ENCODE results near the gene FGF4. TPM values are rescaled to one million over a fixed set of nuclear protein-coding genes. Genes with fewer than 3 reads are reported as not detected.

Gene FGF4
- total RNA-seq, 1 experiment from 2014 or later: 5.9 TPM

DNA sequence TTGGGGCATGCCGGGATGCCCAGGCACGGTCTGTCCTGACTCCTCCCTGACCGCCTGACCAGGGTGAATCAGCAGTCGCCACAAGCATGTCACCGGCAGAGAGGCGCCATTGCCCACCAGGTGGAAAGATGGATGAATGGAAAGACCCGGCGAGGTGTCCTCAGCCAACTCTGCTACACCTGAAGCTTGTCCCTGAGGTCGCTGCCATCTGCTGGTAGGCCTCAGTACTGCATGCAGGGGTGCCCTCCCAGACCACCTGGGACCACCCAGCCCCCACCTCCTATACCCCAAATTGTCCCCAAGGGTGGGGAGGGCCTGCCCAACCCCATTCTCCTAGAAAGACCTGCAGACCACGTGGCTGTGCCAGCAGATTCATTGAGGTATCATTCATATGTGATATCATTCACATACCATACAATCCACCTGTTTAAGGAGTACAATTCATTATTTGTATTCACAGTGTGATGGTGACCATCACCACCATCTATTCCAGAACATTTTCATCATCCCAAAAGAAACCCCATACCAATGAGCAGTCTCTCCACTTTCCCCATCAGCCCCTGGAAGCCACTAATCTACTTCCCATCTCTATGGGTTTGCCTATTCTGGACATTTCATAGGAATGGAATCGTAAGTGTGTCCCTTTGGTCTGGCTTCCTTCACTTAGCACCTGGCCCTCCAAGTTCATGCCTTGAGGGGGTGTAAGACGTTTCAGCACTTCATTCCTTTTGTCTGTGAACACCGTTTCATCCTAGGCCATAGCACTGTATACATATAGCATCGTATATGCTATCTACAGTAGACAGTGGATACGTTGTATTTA, 26.6 kb upstream of the FGF4 start:
- CTCF ChIA-PET: interaction anchor here (0.6 to 1.4 kb wide), 34 partner anchors 8 to 597 kb away, joined by 3 to 14 read pairs (median 5); partner anchors contain the start of gene FGF4
- H3K4me3 Mint-ChIP-seq: no peak overlapping the region
- no peaks in the 10 kb centered on the region; the same call in 1 of the 2 replicates for H3K27me3 Mint-ChIP-seq (ENCODE audit: low read depth)
- peaks cover 5% of the 10 kb centered on the region for H3K9me3 Mint-ChIP-seq
- ATAC-seq (peak; percentile 83), DNase-seq (ENCODE audit: low spot score) (peak; percentile 95)
- POLR2A ChIA-PET: interaction anchor here (0.6 to 0.7 kb wide), 2 partner anchors 81 to 138 kb away, joined by 3 read pairs; no protein-coding TSS in a partner anchor
- H3K27ac Mint-ChIP-seq: no peak overlapping the region
- H3K4me1 Mint-ChIP-seq: no peaks in the 10 kb centered on the region
- H3K36me3 Mint-ChIP-seq: no peaks in the 10 kb centered on the region
- TF ChIP-seq, protein P1, sequence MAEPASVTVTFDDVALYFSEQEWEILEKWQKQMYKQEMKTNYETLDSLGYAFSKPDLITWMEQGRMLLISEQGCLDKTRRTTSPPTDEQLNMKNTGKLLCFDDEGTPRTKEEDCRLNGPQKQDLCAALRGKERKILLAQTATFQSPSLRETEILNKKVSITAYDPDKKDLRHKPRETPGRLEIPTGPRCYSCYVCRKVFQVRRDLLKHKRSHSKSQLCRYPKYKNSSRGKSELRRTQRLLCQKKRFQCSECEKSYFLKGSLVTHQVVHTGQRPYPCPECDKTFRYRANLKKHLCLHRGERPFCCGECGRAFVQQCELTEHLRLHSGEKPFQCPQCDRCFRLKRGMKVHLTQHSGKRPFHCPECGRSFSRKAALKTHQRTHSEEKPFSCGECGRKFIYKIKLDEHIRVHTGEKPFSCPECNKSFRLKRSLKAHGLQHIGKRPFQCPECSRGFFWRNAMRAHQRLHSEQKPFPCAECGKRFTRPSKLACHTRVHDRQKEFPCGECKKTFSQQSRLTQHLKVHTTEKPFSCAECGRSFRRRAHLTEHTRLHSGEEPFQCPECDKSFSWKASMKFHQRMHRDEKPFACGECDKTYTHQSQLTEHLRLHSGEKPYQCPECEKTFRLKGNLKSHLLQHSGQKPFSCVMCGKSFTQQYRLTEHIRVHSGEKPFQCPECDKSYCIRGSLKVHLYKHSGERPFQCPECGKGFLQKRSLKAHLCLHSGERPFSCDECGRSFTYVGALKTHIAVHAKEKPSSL (CRISPR knock-in tag; conservative IDR thresholded peaks at IDR 0.05): no peak
- TF ChIP-seq JAZF1 (CRISPR knock-in tag; IDR thresholded peaks at IDR 0.05) (no peak), ZNF138 (CRISPR knock-in tag; conservative IDR thresholded peaks at IDR 0.05) (no peak), NR3C1 (CRISPR knock-in tag; conservative IDR thresholded peaks at IDR 0.05; ENCODE audit: low read depth) (no peak), ZNF416 (CRISPR knock-in tag; IDR thresholded peaks at IDR 0.05) (0 out of 2 replicates have a peak, but pooled peaks have one; percentile 11), ELF4 (CRISPR knock-in tag; IDR thresholded peaks at IDR 0.05; ENCODE audit: low read depth) (no peak), TEAD1 (CRISPR knock-in tag; IDR thresholded peaks at IDR 0.05) (no peak), MYBL2 (CRISPR knock-in tag; IDR thresholded peaks at IDR 0.05) (no peak), RELA (CRISPR knock-in tag; IDR thresholded peaks at IDR 0.05; ENCODE audit: borderline replicate concordance) (no peak), ZNF263 (CRISPR knock-in tag; IDR thresholded peaks at IDR 0.05; ENCODE audit: low read depth) (no peak), RORB (CRISPR knock-in tag; IDR thresholded peaks at IDR 0.05) (no peak), SOX15 (CRISPR knock-in tag; IDR thresholded peaks at IDR 0.05) (no peak), ZNF423 (CRISPR knock-in tag; IDR thresholded peaks at IDR 0.05) (peak; percentile 19; the same call in 1 of the 2 replicates), ZNF396 (CRISPR knock-in tag; IDR thresholded peaks at IDR 0.05; ENCODE audit: borderline replicate concordance) (no peak), TP53 (CRISPR knock-in tag; IDR thresholded peaks at IDR 0.05) (no peak), ZNF671 (CRISPR knock-in tag; IDR thresholded peaks at IDR 0.05) (no peak), ZNF232 (CRISPR knock-in tag; IDR thresholded peaks at IDR 0.05) (no peak)
- TF ChIP-seq, protein P2, sequence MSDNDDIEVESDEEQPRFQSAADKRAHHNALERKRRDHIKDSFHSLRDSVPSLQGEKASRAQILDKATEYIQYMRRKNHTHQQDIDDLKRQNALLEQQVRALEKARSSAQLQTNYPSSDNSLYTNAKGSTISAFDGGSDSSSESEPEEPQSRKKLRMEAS (CRISPR knock-in tag; IDR thresholded peaks at IDR 0.05): peak; percentile 59; the same call in 1 of the 2 replicates
- TF ChIP-seq, protein P3, sequence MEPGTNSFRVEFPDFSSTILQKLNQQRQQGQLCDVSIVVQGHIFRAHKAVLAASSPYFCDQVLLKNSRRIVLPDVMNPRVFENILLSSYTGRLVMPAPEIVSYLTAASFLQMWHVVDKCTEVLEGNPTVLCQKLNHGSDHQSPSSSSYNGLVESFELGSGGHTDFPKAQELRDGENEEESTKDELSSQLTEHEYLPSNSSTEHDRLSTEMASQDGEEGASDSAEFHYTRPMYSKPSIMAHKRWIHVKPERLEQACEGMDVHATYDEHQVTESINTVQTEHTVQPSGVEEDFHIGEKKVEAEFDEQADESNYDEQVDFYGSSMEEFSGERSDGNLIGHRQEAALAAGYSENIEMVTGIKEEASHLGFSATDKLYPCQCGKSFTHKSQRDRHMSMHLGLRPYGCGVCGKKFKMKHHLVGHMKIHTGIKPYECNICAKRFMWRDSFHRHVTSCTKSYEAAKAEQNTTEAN (CRISPR knock-in tag; IDR thresholded peaks at IDR 0.05): no peak
- TF ChIP-seq, protein P4, sequence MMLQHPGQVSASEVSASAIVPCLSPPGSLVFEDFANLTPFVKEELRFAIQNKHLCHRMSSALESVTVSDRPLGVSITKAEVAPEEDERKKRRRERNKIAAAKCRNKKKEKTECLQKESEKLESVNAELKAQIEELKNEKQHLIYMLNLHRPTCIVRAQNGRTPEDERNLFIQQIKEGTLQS (CRISPR knock-in tag; conservative IDR thresholded peaks at IDR 0.05): no peak
- TF ChIP-seq, protein P5, sequence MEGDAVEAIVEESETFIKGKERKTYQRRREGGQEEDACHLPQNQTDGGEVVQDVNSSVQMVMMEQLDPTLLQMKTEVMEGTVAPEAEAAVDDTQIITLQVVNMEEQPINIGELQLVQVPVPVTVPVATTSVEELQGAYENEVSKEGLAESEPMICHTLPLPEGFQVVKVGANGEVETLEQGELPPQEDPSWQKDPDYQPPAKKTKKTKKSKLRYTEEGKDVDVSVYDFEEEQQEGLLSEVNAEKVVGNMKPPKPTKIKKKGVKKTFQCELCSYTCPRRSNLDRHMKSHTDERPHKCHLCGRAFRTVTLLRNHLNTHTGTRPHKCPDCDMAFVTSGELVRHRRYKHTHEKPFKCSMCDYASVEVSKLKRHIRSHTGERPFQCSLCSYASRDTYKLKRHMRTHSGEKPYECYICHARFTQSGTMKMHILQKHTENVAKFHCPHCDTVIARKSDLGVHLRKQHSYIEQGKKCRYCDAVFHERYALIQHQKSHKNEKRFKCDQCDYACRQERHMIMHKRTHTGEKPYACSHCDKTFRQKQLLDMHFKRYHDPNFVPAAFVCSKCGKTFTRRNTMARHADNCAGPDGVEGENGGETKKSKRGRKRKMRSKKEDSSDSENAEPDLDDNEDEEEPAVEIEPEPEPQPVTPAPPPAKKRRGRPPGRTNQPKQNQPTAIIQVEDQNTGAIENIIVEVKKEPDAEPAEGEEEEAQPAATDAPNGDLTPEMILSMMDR (IDR thresholded peaks at IDR 0.05): peak; percentile 97
- TF ChIP-seq, protein P6, sequence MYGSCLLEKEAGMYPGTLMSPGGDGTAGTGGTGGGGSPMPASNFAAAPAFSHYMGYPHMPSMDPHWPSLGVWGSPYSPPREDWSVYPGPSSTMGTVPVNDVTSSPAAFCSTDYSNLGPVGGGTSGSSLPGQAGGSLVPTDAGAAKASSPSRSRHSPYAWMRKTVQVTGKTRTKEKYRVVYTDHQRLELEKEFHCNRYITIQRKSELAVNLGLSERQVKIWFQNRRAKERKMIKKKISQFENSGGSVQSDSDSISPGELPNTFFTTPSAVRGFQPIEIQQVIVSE (CRISPR knock-in tag; IDR thresholded peaks at IDR 0.05; ENCODE audit: borderline replicate concordance): no peak
- TF ChIP-seq, protein P7, sequence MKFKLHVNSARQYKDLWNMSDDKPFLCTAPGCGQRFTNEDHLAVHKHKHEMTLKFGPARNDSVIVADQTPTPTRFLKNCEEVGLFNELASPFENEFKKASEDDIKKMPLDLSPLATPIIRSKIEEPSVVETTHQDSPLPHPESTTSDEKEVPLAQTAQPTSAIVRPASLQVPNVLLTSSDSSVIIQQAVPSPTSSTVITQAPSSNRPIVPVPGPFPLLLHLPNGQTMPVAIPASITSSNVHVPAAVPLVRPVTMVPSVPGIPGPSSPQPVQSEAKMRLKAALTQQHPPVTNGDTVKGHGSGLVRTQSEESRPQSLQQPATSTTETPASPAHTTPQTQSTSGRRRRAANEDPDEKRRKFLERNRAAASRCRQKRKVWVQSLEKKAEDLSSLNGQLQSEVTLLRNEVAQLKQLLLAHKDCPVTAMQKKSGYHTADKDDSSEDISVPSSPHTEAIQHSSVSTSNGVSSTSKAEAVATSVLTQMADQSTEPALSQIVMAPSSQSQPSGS (CRISPR knock-in tag; IDR thresholded peaks at IDR 0.05; ENCODE audit: borderline replicate concordance, low read depth): no peak
- TF ChIP-seq, protein P8, sequence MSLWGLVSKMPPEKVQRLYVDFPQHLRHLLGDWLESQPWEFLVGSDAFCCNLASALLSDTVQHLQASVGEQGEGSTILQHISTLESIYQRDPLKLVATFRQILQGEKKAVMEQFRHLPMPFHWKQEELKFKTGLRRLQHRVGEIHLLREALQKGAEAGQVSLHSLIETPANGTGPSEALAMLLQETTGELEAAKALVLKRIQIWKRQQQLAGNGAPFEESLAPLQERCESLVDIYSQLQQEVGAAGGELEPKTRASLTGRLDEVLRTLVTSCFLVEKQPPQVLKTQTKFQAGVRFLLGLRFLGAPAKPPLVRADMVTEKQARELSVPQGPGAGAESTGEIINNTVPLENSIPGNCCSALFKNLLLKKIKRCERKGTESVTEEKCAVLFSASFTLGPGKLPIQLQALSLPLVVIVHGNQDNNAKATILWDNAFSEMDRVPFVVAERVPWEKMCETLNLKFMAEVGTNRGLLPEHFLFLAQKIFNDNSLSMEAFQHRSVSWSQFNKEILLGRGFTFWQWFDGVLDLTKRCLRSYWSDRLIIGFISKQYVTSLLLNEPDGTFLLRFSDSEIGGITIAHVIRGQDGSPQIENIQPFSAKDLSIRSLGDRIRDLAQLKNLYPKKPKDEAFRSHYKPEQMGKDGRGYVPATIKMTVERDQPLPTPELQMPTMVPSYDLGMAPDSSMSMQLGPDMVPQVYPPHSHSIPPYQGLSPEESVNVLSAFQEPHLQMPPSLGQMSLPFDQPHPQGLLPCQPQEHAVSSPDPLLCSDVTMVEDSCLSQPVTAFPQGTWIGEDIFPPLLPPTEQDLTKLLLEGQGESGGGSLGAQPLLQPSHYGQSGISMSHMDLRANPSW (CRISPR knock-in tag; conservative IDR thresholded peaks at IDR 0.05; ENCODE audit: low read depth): no peak
